ENCODE data around the gene CYP3A7.
"Not testable (repeated sequence)": the region's sequence is repeated elsewhere in the genome, so short reads cannot be mapped to it uniquely, and the experiment has no call there.

The CYP3A7 gene

GRCh38 chr7:99665312-99666012, 69.5 kb downstream of the CYP3A7 start:
- no peak for DNase-seq

- DNase-seq: not testable (repeated sequence)
Measured at GRCh38 chr7:99657879-99658278, 77.1 kb downstream of the CYP3A7 start.

Data from KG1 (cell line).